Activated T-cell treated with anti-CD3 and anti-CD28 coated beads for 24 hours (primary cell): ENCODE measurements around the gene IL24.

Source experiments
- DNase-seq: peaks from one replicate; pipeline ENCODE4 v3.0.0-alpha.2; 2020; ENCODE audit warnings: low read depth

Gene IL24

DNA sequence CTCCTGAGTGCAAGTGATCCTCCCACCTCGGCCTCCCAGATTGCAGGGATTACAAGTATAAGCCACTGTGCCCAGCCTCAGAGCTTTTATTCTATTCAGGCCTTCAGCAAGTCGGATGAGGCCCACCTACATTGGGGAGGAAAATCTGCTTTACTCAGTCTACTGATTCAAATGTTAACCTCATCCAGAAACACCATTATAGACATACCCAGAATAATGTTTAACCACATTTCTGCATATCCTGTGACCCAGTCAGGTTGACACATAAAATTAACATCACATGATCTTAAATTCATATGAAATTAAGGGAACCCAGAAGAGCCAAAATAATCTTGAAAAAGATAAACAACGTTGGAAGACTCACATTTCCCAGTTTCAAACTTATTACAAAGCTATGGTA, 16.9 kb upstream of the IL24 start:
- no peak for DNase-seq

DNA sequence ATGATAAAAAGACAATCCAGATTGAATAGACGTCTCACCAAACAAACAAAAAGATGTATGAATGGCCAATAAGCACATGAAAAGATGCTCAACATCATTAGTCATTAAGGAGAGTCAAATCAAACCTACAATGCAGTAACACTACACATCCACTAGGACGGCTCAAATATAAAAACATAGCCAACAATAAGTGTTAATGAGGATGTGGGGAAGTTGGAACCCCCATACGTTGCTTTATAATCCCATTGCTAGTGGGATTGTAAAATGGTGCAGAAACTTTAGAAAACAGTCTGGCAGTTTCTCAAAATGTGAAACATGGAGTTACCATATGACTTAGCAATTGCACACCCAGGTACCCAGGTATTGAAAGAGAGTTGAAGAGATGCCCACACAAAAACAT, 14.7 kb upstream of the IL24 start:
- DNase-seq: no peak

DNA sequence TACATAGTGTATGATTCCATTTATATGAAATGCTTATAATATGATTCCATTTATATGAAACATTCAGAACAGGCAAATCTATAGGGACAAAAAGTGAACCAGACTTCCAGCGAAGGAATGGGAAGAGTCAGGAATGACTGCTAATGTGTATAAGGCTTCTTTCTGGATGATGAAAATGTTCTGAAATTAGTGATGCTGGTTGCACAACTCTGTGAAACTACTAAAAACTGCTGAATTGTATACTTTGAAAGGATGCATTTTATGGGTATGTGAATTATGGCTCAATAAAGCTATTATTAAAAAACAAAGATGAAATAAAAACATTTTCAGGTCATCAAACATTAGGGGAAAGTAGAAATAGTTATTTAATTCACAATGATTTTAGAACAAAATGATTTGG, 14.1 kb upstream of the IL24 start:
- DNase-seq: no peak

- DNase-seq: no peak
Measured at GRCh38 chr1:206883876-206884275, 13.4 kb upstream of the IL24 start.

DNA sequence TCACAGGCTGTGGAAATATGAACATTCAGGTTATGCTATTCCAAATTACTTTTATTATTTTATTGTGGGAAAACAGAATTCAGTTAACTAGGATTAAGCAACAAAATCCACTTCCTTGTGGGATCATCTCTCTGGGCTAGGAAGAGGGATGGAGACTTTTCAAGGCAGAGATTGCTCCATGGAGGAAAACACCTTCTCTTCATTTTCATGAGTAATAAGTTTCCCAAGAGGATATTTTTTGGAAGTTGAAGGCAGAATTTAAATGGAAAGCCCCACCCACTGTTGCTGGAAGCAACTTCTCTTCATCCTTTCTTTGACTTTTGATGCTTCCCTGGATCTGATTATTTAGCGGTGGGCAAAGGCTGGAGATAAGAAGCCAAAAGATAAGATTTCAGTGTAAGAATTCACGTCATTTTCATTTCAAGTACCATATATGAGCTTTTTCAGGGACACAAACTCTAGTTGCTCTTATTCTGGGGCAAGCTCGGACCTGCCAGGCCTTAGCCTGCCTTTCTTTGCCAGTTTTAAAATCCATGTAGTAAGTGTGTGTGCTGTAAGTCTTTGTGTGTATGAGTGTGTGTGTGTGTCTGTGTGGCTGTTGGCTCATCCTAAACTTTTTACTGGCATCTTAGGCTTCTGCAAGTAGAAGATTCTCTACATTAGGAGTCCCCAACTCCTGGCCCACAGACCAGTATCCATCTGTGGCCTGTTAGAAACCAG, 11.7 kb upstream of the IL24 start:
- no peak for DNase-seq

GRCh38 chr1:206886831-206887230, 10.4 kb upstream of the IL24 start:
- no peak for DNase-seq

GRCh38 chr1:206887701-206888100, 9.5 kb upstream of the IL24 start:
- no peak for DNase-seq

GRCh38 chr1:206890125-206891060, 6.8 kb upstream of the IL24 start:
- DNase-seq: no peak

- DNase-seq: no peak
Measured at GRCh38 chr1:206891412-206891811, 5.8 kb upstream of the IL24 start.

GRCh38 chr1:206892351-206892984, 4.8 kb upstream of the IL24 start:
- no peak for DNase-seq

DNA sequence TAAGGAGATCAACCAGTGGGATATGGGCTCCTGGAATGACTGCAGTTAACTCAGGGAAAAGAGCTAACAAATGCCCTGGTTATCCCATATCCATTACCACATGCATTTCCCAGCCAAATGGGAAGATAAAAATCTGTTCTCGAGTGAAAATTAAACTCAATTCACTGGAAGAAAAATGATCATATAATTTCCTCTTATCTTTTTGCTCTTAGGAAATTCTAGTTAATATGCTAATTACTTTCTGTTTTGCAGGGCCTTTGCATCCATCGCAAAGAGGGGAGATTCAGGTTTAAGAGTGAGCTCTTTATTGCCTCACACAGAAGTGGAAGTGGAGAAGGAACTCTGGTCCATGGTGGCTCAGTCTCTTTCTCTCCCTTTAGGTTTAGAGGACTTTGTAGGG, 3.9 kb upstream of the IL24 start:
- DNase-seq: no peak

- DNase-seq: no peak
Measured at GRCh38 chr1:206895325-206895724, 1.9 kb upstream of the IL24 start.

- no peak for DNase-seq
Measured at GRCh38 chr1:206895837-206896242, 1.4 kb upstream of the IL24 start.

DNA sequence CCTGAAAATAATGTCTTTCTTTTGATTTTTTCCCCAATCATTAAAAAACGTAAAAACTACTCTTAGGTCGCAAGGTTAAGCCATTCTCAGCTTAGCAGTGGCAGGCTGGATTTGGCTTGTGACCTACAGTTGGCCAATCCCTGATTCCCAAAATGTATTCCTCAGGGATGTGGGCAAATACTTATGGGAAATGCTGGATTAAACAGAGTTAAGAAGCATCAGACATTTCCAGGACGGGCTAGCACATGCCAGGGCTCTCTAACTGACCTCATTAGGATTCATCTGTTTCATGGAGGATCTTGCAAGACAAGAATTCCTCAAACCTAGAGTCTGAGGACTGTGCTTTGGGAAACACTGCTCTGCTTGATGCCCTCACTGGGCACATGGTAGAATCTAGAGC, 982 bp upstream of the IL24 start:
- no peak for DNase-seq

GRCh38 chr1:206898089-206898914, 1.1 kb downstream of the IL24 start:
- DNase-seq: no peak

- no peak for DNase-seq
Measured at GRCh38 chr1:206898915-206899431, 1.7 kb downstream of the IL24 start.

DNA sequence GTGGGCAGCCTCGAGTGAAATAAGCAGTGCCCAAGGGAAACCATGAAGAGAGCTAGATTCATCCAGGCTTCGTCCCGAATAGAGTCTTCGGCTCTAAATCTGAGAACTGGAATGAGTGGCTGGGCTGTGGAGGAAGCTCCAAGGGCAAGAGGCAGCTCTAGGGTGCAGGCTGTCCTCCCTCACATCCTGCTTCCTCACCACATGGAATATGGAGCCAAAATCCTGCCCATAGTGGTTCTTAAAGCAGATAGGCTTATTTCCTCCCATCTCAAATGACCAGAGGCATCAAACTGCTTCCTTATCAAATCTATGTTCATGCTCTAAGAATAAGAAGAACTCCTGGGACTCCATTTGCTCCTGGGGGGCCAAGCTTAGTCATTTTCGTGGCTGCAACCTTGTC, 2.5 kb downstream of the IL24 start:
- no peak for DNase-seq

GRCh38 chr1:206900149-206900548, 2.9 kb downstream of the IL24 start:
- no peak for DNase-seq

GRCh38 chr1:206901944-206902343, 4.7 kb downstream of the IL24 start:
- DNase-seq: no peak

DNA sequence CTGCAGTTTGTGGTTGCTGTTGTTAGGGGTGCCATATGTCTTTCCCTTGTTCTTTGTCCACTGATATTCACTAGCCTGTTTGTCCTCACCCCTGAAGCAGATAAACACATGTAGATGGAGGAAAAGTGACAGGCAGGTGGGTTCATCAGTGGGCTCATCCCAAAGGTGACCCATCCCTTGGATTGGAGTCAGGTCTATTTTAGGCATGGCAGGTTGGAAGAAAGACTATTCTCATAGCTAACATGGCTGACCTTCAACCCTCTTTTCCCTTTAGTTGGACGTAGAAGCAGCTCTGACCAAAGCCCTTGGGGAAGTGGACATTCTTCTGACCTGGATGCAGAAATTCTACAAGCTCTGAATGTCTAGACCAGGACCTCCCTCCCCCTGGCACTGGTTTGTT, 5.5 kb downstream of the IL24 start:
- DNase-seq: no peak

GRCh38 chr1:206903687-206904086, 6.4 kb downstream of the IL24 start:
- DNase-seq: no peak
